ENCODE results near the gene PPA2. TPM values are rescaled to one million over a fixed set of nuclear protein-coding genes. Genes with fewer than 3 reads are reported as not detected.

PPA2 gene
- total RNA-seq, 4 donors from 2014 or later, result 182 to 435 (median 311) TPM

DNA sequence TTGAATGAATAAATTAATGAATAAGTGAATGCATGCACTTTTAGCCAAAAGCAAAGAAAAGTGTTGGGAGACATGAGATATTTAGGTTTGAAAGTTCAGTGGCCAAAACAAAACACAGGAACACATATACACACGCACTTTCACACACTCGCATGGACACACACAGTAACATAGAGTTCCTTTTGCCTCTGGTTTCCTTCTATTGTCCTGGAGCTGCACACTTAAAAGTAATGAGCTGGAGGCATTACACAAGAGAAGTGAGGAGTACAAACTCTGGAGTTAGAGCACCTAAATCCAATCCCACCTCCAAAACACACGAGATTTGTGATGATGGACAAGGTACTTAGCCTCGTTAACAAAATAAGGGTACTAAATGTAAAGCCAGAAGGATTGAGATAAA, 18.7 kb downstream of the PPA2 start:
- Histone ChIP-seq H3K4me1 (no peaks in the 10 kb centered on the region), H3K9me3 (no peaks in the 10 kb centered on the region), H3K27ac (no peak overlapping the region), H3K4me3 (replicated peaks in 1 of 3) (no peak overlapping the region), H3K27me3 (no peaks in the 10 kb centered on the region), H3K36me3 (peaks cover 0 to 5% of the 10 kb centered on the region in 2 donors)
- TF ChIP-seq, protein P1, sequence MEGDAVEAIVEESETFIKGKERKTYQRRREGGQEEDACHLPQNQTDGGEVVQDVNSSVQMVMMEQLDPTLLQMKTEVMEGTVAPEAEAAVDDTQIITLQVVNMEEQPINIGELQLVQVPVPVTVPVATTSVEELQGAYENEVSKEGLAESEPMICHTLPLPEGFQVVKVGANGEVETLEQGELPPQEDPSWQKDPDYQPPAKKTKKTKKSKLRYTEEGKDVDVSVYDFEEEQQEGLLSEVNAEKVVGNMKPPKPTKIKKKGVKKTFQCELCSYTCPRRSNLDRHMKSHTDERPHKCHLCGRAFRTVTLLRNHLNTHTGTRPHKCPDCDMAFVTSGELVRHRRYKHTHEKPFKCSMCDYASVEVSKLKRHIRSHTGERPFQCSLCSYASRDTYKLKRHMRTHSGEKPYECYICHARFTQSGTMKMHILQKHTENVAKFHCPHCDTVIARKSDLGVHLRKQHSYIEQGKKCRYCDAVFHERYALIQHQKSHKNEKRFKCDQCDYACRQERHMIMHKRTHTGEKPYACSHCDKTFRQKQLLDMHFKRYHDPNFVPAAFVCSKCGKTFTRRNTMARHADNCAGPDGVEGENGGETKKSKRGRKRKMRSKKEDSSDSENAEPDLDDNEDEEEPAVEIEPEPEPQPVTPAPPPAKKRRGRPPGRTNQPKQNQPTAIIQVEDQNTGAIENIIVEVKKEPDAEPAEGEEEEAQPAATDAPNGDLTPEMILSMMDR (IDR thresholded peaks at IDR 0.05), result no peak
- TF ChIP-seq POLR2A (IDR thresholded peaks at IDR 0.05), result no peak
- 85 to 90% methylated on average over 4 of the region's 4 CpGs for WGBS, 2 donors
- intact Hi-C loops (cut with DNase I), result no loop called here
- DNase-seq, result no peak

GRCh38 chr4:105453550-105454205, 20.2 kb downstream of the PPA2 start:
- Histone ChIP-seq H3K27ac (no peak overlapping the region), H3K4me1 (no peaks in the 10 kb centered on the region), H3K27me3 (no peaks in the 10 kb centered on the region), H3K4me3 (replicated peaks in 1 of 3) (no peak overlapping the region), H3K9me3 (no peaks in the 10 kb centered on the region), H3K36me3 (peaks cover 0 to 5% of the 10 kb centered on the region in 2 donors)
- intact Hi-C loops (cut with DNase I), result no loop called here
- TF ChIP-seq, protein P1 (IDR thresholded peaks at IDR 0.05), result no peak
- TF ChIP-seq POLR2A (IDR thresholded peaks at IDR 0.05), result no peak
- DNase-seq, result no peak
- WGBS, 2 donors, result 81 to 88% methylated on average over 4 of the region's 4 CpGs

DNA sequence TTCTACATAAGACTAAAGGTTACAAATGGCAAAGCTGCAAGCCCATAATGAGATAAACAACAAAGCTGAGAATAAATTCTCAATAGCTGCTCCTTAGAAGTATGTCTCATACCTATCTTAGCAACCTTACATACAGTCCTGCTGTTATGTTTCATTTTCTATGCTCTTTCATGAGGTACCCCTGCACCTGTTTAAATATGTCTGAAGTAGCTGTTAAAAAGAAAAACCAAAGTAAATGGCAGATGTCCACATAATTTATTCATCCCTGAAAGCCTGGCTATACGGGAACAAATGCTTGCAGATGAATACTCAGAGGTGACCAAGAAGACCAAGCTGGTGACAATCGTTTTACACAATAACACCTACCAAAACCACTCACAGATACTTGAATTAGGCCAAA, 22.5 kb downstream of the PPA2 start:
- intact Hi-C loops (cut with DNase I), result no loop called here
- H3K27ac ChIP-seq, result no peak overlapping the region
- peaks cover 0 to 10% of the 10 kb centered on the region in 2 donors for H3K36me3 ChIP-seq
- H3K4me3 ChIP-seq (replicated peaks in 1 of 3), result no peak overlapping the region
- DNase-seq, result no peak
- H3K27me3 ChIP-seq, result no peaks in the 10 kb centered on the region
- TF ChIP-seq, protein P1 (IDR thresholded peaks at IDR 0.05), result no peak
- TF ChIP-seq POLR2A (IDR thresholded peaks at IDR 0.05), result no peak
- 91% methylated on average over 2 of the region's 2 CpGs for WGBS, 2 donors
- H3K9me3 ChIP-seq, result no peaks in the 10 kb centered on the region
- no peaks in the 10 kb centered on the region for H3K4me1 ChIP-seq

DNA sequence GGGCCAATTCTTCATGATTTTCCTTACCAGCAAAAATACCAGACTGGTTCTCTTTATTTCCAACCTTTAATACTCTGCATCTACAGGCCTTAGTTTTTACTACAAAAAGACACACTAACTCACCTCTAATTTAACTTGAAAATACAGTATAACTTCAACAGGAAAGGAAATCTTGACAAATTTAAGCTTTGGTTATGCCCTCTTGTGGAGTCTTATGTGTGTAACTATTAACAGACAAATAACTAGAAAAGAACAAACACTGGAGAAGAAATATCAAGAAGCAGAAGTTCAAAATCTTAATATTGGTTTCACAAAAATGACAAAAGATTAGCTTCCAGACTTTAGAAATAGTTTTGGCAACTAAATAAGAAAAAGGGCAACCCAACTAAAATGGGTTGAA, 33.0 kb downstream of the PPA2 start:
- DNase-seq, result no peak
- Histone ChIP-seq H3K27me3 (no peaks in the 10 kb centered on the region), H3K36me3 (peaks cover 0 to 4% of the 10 kb centered on the region in 2 donors), H3K27ac (no peak overlapping the region), H3K4me1 (no peaks in the 10 kb centered on the region), H3K4me3 (replicated peaks in 1 of 3) (no peak overlapping the region), H3K9me3 (no peaks in the 10 kb centered on the region)
- TF ChIP-seq, protein P1 (IDR thresholded peaks at IDR 0.05), result no peak
- no peak for TF ChIP-seq POLR2A (IDR thresholded peaks at IDR 0.05)
- intact Hi-C loops (cut with DNase I), result no loop called here

DNA sequence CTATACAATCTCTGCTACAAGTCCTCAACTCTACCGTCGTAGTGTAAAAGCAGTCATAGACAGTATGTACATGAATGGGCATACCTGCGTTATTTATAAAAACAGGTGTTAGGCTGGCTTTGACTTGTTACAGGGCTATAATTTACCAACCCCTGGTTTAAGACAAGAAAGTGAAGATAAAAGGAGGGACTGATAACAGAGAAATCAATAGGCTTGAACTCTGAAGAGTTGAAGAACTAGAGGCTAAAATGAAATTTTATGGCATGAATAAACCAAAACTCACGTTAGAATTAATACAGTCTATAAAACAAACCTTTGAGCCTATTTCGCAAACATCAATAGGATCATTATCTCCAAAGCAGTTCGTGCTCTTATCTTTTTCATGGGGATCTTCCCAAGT, 36.2 kb downstream of the PPA2 start:
- intact Hi-C loops (cut with DNase I), result no loop called here
- peaks cover 0 to 9% of the 10 kb centered on the region in 2 donors for H3K36me3 ChIP-seq
- WGBS, 2 donors, result 91 to 95% methylated on average over 6 of the region's 6 CpGs
- DNase-seq, result no peak
- no peaks in the 10 kb centered on the region for H3K27me3 ChIP-seq
- no peaks in the 10 kb centered on the region for H3K9me3 ChIP-seq
- H3K4me1 ChIP-seq, result no peaks in the 10 kb centered on the region
- no peak overlapping the region for H3K27ac ChIP-seq
- no peak for TF ChIP-seq POLR2A (IDR thresholded peaks at IDR 0.05)
- TF ChIP-seq, protein P1 (IDR thresholded peaks at IDR 0.05), result no peak
- H3K4me3 ChIP-seq (replicated peaks in 1 of 3), result no peak overlapping the region

Data from thyroid gland (tissue), 4 donors.